CD4-positive, alpha-beta memory T cell (primary cell): ENCODE data around the gene DEDD. TPM values are rescaled to one million over a fixed set of nuclear protein-coding genes. Genes with fewer than 3 reads are reported as not detected.
"Not testable (repeated sequence)": the region's sequence is repeated elsewhere in the genome, so short reads cannot be mapped to it uniquely, and the experiment has no call there.

ENCODE experiments used
- CTCF ChIA-PET: fragments of 350-600 bp; sonication (Branson Sonifier 250); formaldehyde crosslinking; loops from one replicate; lab custom pipeline; 2021; ENCODE audit warnings: inconsistent platforms; ENCODE audit not compliant: partially characterized antibody; lab: Charles Lee
- POLR2A ChIA-PET: fragments of 350-600 bp; sonication (Branson Sonifier 250); formaldehyde crosslinking; loops from one replicate; lab custom pipeline; 2021; ENCODE audit not compliant: partially characterized antibody; lab: Charles Lee
- DNase-seq, 5 donors: peaks; one replicate each; pipeline versions ENCODE4 v3.0.0 to v3.0.0-alpha.2; 2020 to 2022; ENCODE audit warnings: mixed read lengths in 1 of 5
- H3K27ac ChIP-seq: one replicate; pipeline ENCODE4 v1.7.0; 2013; ENCODE audit warnings: low read depth, low read length
- H3K27me3 ChIP-seq: 2 replicates; pipeline ENCODE4 v1.7.0; 2013; ENCODE audit warnings: mild to moderate bottlenecking, low read length, moderate library complexity; ENCODE audit not compliant: insufficient read depth
- H3K36me3 ChIP-seq: 2 replicates; pipeline ENCODE4 v1.7.0; 2013; ENCODE audit warnings: mild to moderate bottlenecking, low read length, moderate library complexity; ENCODE audit not compliant: insufficient read depth
- H3K4me1 ChIP-seq: 2 replicates; pipeline ENCODE4 v1.7.0; 2013; ENCODE audit warnings: mild to moderate bottlenecking, low read length, moderate library complexity; ENCODE audit not compliant: insufficient read depth
- H3K4me3 ChIP-seq, 2 donors: one replicate each; pipeline ENCODE4 v1.7.0; 2013; ENCODE audit warnings: low read length in 2 of 2, mild to moderate bottlenecking in 1 of 2
- H3K9me3 ChIP-seq, 2 donors: one replicate each; pipeline ENCODE4 v1.7.0; 2013; ENCODE audit warnings: low read length in 2 of 2, control low read depth in 1 of 2; ENCODE audit not compliant: control insufficient read depth in 1 of 2
- H3K27ac Mint-ChIP-seq, 7 donors: one replicate each; pipeline ENCODE4 v1.8.0; 2020 to 2021; ENCODE audit warnings: mixed read lengths in 7 of 7, mild to moderate bottlenecking in 6 of 7, inconsistent platforms in 3 of 7, moderate library complexity in 3 of 7
- H3K27me3 Mint-ChIP-seq, 2 donors: one replicate each; pipeline ENCODE4 v1.8.0; 2020 to 2021; ENCODE audit warnings: mixed read lengths in 2 of 2
- H3K36me3 Mint-ChIP-seq, 2 donors: one replicate each; pipeline ENCODE4 v1.8.0; 2020 to 2021; ENCODE audit warnings: mixed read lengths in 2 of 2, inconsistent platforms in 1 of 2, mild to moderate bottlenecking in 1 of 2
- H3K4me1 Mint-ChIP-seq, 4 donors: one replicate each; pipeline ENCODE4 v1.8.0; 2020 to 2021; ENCODE audit warnings: mixed read lengths in 4 of 4, mild to moderate bottlenecking in 1 of 4
- H3K4me3 Mint-ChIP-seq, 8 donors: one replicate each; pipeline ENCODE4 v1.8.0; 2020 to 2021; ENCODE audit warnings: mixed read lengths in 8 of 8, mild to moderate bottlenecking in 7 of 8, moderate library complexity in 6 of 8, inconsistent platforms in 3 of 8
- H3K9me3 Mint-ChIP-seq, 8 donors: one replicate each; pipeline ENCODE4 v1.8.0; 2020 to 2021; ENCODE audit warnings: mixed read lengths in 8 of 8, mild to moderate bottlenecking in 5 of 8, inconsistent platforms in 3 of 8, moderate library complexity in 1 of 8
- intact Hi-C: fragments of 100-400 bp; cut with micrococcal nuclease; formaldehyde crosslinking; loops from one replicate; pipeline ENCODE4 v1.15.1; 2023
- polyA plus RNA-seq, 2 donors: library from polyadenylated mRNA; unstranded; fragments of 300-500 nt; fragmentation: Illumina TruSeq; gene quantifications; one replicate each; pipeline ENCODE4 v1.2.3, GENCODE V29; 2021
- total RNA-seq, 2 experiments: library from RNA; stranded (reverse); gene quantifications; one replicate each; pipeline ENCODE4 v1.2.3, GENCODE V29; 2021

The DEDD gene
- total and polyA plus RNA-seq, 4 experiments from 2014 or later, result 39.1 to 42.0 (median 41.1) TPM

DNA sequence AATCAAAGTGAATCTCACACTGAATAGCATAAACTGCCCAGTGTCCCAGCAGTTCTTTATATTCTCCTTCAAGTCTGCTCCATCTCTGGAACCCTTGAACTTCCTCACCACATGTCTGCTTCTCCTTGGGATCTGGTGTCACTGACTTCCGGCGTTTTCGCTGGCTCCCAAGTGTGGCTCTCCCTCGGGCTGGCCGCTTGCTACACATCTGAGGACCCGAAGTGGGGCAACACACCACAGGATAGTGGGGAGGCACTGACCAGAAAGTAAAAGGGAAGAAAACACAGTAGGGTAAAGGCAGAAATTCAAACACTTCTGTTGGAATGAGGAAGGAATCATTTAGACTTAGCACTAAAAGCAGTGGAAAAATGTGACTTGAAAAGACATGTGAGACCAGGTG is 9.5 kb downstream of the DEDD start:
- Histone ChIP-seq H3K9me3 (no peaks in the 10 kb centered on the region), H3K27ac (no peak overlapping the region), H3K4me3 (no peak overlapping the region), H3K36me3 (peaks cover 66% of the 10 kb centered on the region), H3K27me3 (no peaks in the 10 kb centered on the region), H3K4me1 (peaks cover 28% of the 10 kb centered on the region)
- Mint-ChIP-seq H3K27ac (peak overlapping the region in 2 of 7 donors; percentile 48 to 57), H3K27me3 (no peaks in the 10 kb centered on the region), H3K4me1 (peaks cover 29 to 50% (median 36%) of the 10 kb centered on the region in 4 donors), H3K9me3 (no peaks in the 10 kb centered on the region), H3K4me3 (no peak overlapping the region), H3K36me3 (peaks cover 39 to 75% of the 10 kb centered on the region in 2 donors)
- intact Hi-C loops, result no loop called here
- CTCF ChIA-PET, result interaction anchor here (0.8 to 1.6 kb wide), 2 partner anchors 15 to 126 kb away, joined by 3 to 4 read pairs; no protein-coding TSS in a partner anchor
- DNase-seq, result no peak
- POLR2A ChIA-PET, result no interaction called here

DNA sequence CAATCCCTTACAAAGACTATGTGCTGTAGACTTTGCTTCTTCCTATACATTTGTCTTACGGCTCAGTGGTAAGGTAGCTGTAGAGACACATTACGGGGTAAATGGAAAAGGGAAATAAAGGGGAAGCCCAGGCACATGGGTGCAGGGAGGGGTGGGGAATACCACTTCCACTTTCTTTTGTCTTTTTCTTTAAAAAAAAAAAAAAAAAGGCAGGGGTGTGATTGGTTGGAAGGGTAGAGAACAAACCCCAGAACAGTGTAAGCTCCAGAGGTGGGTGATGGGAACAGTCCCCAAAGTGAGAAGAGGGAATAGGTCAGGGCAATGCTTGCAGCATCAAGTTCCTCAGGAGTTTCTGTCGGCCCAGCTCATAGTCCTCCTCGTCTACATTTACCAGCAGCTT is 10.6 kb downstream of the DEDD start:
- no peak overlapping the region for H3K4me3 Mint-ChIP-seq
- H3K4me3 ChIP-seq, result no peak overlapping the region
- H3K36me3 Mint-ChIP-seq, result peaks cover 29 to 72% of the 10 kb centered on the region in 2 donors
- CTCF ChIA-PET, result interaction anchor here (0.7 to 1.6 kb wide), 7 partner anchors 11 to 124 kb away, joined by 3 to 4 read pairs (median 3); partner anchors contain the start of gene DEDD
- H3K27ac ChIP-seq, result no peak overlapping the region
- intact Hi-C loops, result no loop called here
- peak overlapping the region in 4 of 7 donors; percentile 9 to 44 (median 24) for H3K27ac Mint-ChIP-seq
- no peaks in the 10 kb centered on the region for H3K27me3 ChIP-seq
- no peak for DNase-seq
- H3K4me1 Mint-ChIP-seq, result peaks cover 26 to 50% (median 33%) of the 10 kb centered on the region in 4 donors
- H3K9me3 ChIP-seq, result no peaks in the 10 kb centered on the region
- peaks cover 26% of the 10 kb centered on the region for H3K4me1 ChIP-seq
- H3K27me3 Mint-ChIP-seq, result no peaks in the 10 kb centered on the region
- POLR2A ChIA-PET, result interaction anchor here (0.6 to 1.6 kb wide), 7 partner anchors 9 to 837 kb away, joined by 3 to 6 read pairs (median 4); partner anchors contain the start of genes DEDD, PEX19 and USF1
- H3K36me3 ChIP-seq, result peaks cover 56% of the 10 kb centered on the region
- no peaks in the 10 kb centered on the region for H3K9me3 Mint-ChIP-seq

DNA sequence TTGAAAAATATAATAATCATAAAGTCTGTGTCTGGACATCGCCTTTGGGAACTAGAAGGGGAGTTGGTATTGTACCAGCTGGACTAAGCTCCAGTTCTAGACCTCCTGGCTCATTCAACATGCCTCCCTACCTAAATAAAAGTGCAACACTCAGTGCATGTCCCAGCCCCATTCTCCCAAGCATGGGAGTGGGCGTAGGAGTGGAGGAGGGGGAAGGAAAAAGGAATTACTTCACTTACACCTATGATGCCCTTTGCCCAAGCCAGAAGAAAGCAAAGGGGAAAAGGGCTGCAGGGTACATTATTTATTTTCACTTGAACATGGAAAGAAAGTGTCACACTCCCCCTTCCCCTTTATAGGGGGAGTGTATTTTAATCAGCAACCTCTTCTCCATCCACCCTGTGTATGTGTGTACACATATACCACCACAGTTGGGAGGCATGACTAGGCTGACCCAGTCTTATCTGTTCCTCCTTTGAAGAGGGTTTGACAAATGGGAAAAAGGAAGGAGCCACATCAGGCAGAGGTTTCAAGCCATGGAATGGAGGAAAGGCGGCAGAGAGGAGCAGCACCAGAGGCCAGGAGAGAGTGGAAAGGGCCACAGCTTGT is 11.3 kb downstream of the DEDD start:
- peaks cover 33% of the 10 kb centered on the region for H3K4me1 ChIP-seq
- no peak overlapping the region for H3K4me3 Mint-ChIP-seq
- POLR2A ChIA-PET, result interaction anchor here (1.1 to 1.6 kb wide), 5 partner anchors 10 to 75 kb away, joined by 3 to 6 read pairs (median 5); partner anchors contain the start of genes DEDD and USF1
- DNase-seq, result no peak
- peak overlapping the region in 6 of 7 donors; percentile 29 to 67 (median 56) for H3K27ac Mint-ChIP-seq
- no peaks in the 10 kb centered on the region for H3K9me3 Mint-ChIP-seq
- H3K27ac ChIP-seq, result peak overlapping the region; percentile 94
- intact Hi-C loops, result no loop called here
- CTCF ChIA-PET, result interaction anchor here (0.7 to 1.6 kb wide), 6 partner anchors 16 to 124 kb away, joined by 3 to 4 read pairs (median 4); no protein-coding TSS in a partner anchor
- no peak overlapping the region for H3K4me3 ChIP-seq
- H3K27me3 Mint-ChIP-seq, result no peaks in the 10 kb centered on the region
- H3K27me3 ChIP-seq, result no peaks in the 10 kb centered on the region
- H3K36me3 ChIP-seq, result peaks cover 52% of the 10 kb centered on the region
- no peaks in the 10 kb centered on the region for H3K9me3 ChIP-seq
- H3K36me3 Mint-ChIP-seq, result peaks cover 24 to 70% of the 10 kb centered on the region in 2 donors
- peaks cover 26 to 53% (median 35%) of the 10 kb centered on the region in 4 donors for H3K4me1 Mint-ChIP-seq

DNA sequence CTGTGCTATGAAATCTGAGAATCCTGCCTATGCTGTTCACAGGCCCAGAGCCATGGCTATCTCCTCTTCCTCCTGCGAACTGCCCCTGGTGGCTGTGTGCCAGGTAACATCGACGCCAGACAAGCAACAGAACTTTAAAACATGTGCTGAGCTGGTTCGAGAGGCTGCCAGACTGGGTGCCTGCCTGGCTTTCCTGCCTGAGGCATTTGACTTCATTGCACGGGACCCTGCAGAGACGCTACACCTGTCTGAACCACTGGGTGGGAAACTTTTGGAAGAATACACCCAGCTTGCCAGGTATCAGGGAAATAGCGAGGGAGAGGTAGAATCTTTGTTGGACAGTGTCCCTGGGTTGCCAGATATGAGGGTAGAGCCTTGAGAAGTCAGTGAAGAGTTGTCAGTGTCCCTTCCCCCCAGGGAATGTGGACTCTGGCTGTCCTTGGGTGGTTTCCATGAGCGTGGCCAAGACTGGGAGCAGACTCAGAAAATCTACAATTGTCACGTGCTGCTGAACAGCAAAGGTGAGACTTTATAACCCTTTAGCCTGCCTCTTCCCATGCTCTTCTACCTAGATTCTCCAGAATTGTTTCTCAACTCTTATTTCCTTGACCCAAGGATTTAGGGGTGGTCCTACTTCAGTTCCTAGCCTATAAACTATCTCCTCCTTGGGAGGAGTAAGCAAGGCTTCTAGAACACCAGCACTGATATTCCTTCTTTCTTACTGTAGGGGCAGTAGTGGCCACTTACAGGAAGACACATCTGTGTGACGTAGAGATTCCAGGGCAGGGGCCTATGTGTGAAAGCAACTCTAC is 13.2 kb downstream of the DEDD start:
- intact Hi-C loops, result loop anchor here (2.0 kb wide), 1 partner anchor 50 kb away; the partner anchor contains the start of gene ARHGAP30
- H3K4me3 Mint-ChIP-seq, result peak overlapping the region; percentile 87 to 98 (median 96)
- H3K9me3 Mint-ChIP-seq, result no peaks in the 10 kb centered on the region
- peak; percentile 64 to 90 (median 72) for DNase-seq
- peaks cover 26 to 66% (median 48%) of the 10 kb centered on the region in 4 donors for H3K4me1 Mint-ChIP-seq
- H3K4me3 ChIP-seq, result peak overlapping the region; percentile 32 to 95
- peak overlapping the region; percentile 94 to 99 (median 98) for H3K27ac Mint-ChIP-seq
- ChIA-PET CTCF (no interaction called here), POLR2A (interaction anchor here (0.9 to 4.3 kb wide), 6 partner anchors 13 to 109 kb away, joined by 3 to 47 read pairs (median 12); partner anchors contain the start of genes ARHGAP30, DEDD, TOMM40L and TSTD1)
- no peaks in the 10 kb centered on the region for H3K27me3 Mint-ChIP-seq
- peaks cover 51% of the 10 kb centered on the region for H3K4me1 ChIP-seq
- peaks cover 21 to 62% of the 10 kb centered on the region in 2 donors for H3K36me3 Mint-ChIP-seq
- no peaks in the 10 kb centered on the region for H3K9me3 ChIP-seq
- H3K27me3 ChIP-seq, result no peaks in the 10 kb centered on the region
- peak overlapping the region; percentile 94 for H3K27ac ChIP-seq
- peaks cover 40% of the 10 kb centered on the region for H3K36me3 ChIP-seq

DNA sequence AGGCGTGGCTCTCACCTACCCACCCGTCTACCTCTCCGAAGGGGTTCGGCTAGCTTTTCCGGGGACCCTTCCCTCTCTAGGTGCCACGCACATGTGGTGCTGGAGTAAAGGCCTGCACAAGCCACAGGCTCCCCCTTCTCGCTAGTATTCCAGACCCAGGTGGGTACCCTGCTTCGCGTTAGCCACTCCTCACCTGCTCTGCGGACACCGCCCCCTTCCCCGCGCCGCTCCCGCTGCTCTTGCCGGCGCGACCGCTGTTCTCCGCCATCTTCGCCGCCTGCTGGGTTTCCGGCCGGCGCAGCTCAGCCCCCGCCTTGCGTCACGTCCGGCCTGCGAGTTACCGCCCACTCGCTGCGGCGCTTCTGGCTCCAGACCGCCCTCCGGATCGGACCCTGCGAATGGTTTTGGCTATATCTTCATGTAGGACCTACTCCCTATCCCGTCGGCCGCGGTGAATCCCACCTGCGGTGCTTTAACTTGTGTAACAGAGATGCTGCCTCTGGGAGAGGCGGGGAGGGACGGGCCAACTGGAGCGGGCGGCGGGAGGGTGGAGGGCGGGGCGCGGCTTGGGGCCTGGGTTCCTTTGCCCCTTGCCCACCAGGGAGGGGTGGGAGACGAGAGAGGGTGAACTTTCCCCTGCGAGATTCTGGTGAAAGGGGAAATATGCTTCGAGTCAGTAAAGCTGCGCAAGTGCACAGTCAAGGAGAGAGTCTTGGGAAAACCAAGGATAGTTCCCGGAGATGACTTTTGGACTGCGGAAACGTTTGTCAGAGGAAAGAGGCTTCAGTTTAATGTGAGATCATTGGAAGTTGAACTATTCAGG is 14.5 kb downstream of the DEDD start, which contains the start of the genes NIT1 and PFDN2:
NIT1 (plus strand) TSS at position 347 of the 823 bp plus-strand sequence; CDS start at position 419, 72 bp downstream.
PFDN2 (minus strand) TSS at position 279 of the 823 bp plus-strand sequence; CDS start at position 268, 11 bp downstream.
- no peaks in the 10 kb centered on the region for H3K27me3 ChIP-seq
- peak within 1 kb of the TSS; percentile 94 to 99 (median 98) for H3K27ac Mint-ChIP-seq
- H3K36me3 Mint-ChIP-seq, result peaks cover 21 to 57% of the 10 kb centered on the region in 2 donors
- ChIA-PET POLR2A (interaction anchor here (0.6 to 4.3 kb wide), 18 partner anchors 12 to 281 kb away, joined by 3 to 47 read pairs (median 6); partner anchors contain the start of genes ARHGAP30, DEDD, KLHDC9 and NDUFS2), CTCF (interaction anchor here (0.6 to 2.1 kb wide), 9 partner anchors 19 to 108 kb away, joined by 3 to 7 read pairs (median 3); partner anchors contain the start of genes KLHDC9, TOMM40L and TSTD1)
- peak; percentile 83 to 87 (median 86) for DNase-seq
- H3K4me3 ChIP-seq, result peak within 1 kb of the TSS; percentile 32 to 95
- peaks cover 64% of the 10 kb centered on the region for H3K4me1 ChIP-seq
- H3K9me3 ChIP-seq, result no peaks in the 10 kb centered on the region
- H3K9me3 Mint-ChIP-seq, result no peaks in the 10 kb centered on the region
- H3K27me3 Mint-ChIP-seq, result no peaks in the 10 kb centered on the region
- peak within 1 kb of the TSS; percentile 94 for H3K27ac ChIP-seq
- intact Hi-C loops, result loop anchor here (1.0 to 2.0 kb wide), 4 partner anchors 14 to 77 kb away; partner anchors contain the start of genes ARHGAP30 and DEDD
- H3K4me1 Mint-ChIP-seq, result peaks cover 36 to 79% (median 61%) of the 10 kb centered on the region in 4 donors
- H3K4me3 Mint-ChIP-seq, result peak within 1 kb of the TSS; percentile 94 to 98 (median 96)
- peaks cover 29% of the 10 kb centered on the region for H3K36me3 ChIP-seq

DNA sequence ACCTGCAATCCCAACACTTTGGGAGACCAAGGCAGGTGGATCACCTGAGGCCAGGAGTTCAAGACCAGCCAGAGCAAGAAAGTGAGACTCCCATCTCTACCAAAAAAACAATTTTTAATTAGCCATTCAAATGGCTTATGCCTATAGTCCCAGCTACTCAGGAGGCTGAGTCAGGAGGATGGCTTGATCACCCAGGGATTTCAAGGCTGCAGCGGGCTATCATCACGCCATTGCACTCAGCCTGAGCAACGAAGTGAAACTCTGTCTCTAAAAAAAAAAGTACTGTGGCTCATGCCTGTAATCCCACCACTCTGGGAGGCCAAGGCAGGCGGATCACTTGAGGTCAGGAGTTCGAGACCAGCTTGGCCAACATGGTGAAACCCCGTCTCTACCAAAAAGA is 16.5 kb downstream of the DEDD start:
- H3K4me1 ChIP-seq, result peaks cover 72% of the 10 kb centered on the region
- H3K9me3 ChIP-seq, H3K4me3 ChIP-seq, H3K27me3 Mint-ChIP-seq, intact Hi-C loops, DNase-seq, H3K36me3 ChIP-seq, H3K9me3 Mint-ChIP-seq, H3K27ac ChIP-seq, H3K27me3 ChIP-seq: not testable (repeated sequence)
- CTCF ChIA-PET, result interaction anchor here (1.6 to 2.1 kb wide), 2 partner anchors 22 to 124 kb away, joined by 4 to 5 read pairs; no protein-coding TSS in a partner anchor
- peaks cover 4 to 44% of the 10 kb centered on the region in 2 donors for H3K36me3 Mint-ChIP-seq
- H3K27ac Mint-ChIP-seq, result peak overlapping the region in 2 of 7 donors; percentile 64 to 69
- POLR2A ChIA-PET, result interaction anchor here (0.6 to 4.3 kb wide), 7 partner anchors 11 to 664 kb away, joined by 3 to 47 read pairs (median 4); partner anchors contain the start of genes ARHGAP30, DEDD, KLHDC9 and TSTD1
- peak overlapping the region; percentile 33 to 98 (median 94) for H3K4me3 Mint-ChIP-seq
- peaks cover 46 to 85% (median 65%) of the 10 kb centered on the region in 4 donors for H3K4me1 Mint-ChIP-seq
